ENCODE data around the gene ACSBG1. TPM values are rescaled to one million over a fixed set of nuclear protein-coding genes. Genes with fewer than 3 reads are reported as not detected.

ACSBG1 gene
- total RNA-seq, 1 donor from 2014 or later, result not detected

DNA sequence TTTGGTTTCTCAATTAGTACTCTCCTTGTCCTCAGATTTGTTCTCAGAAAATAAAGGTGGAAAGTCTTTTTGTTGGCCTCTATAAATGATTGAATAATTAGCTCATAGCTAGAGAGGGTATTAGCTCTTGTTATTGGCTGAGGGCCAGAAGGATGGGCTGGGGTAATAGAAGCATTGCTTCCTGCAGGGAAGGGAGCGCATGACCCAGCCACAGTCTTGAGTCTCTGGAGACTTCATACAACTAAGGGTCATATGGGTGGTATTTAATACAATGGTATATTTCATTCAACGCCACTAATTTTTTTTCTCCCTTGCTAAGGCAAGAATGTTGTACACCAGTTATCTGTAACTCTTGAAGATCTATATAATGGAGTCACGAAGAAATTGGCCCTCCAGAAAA lies 38.4 kb upstream of the ACSBG1 start:
- no peak for DNase-seq (ENCODE audit: low read depth)
- Histone ChIP-seq H3K4me3 (ENCODE audit: low read depth, low read length) (no peak overlapping the region), H3K27me3 (ENCODE audit: control insufficient read depth, insufficient read depth, low read length) (no peaks in the 10 kb centered on the region), H3K36me3 (ENCODE audit: control insufficient read depth, insufficient read depth, low read length) (peaks cover 5% of the 10 kb centered on the region)
- TF ChIP-seq, protein P1, sequence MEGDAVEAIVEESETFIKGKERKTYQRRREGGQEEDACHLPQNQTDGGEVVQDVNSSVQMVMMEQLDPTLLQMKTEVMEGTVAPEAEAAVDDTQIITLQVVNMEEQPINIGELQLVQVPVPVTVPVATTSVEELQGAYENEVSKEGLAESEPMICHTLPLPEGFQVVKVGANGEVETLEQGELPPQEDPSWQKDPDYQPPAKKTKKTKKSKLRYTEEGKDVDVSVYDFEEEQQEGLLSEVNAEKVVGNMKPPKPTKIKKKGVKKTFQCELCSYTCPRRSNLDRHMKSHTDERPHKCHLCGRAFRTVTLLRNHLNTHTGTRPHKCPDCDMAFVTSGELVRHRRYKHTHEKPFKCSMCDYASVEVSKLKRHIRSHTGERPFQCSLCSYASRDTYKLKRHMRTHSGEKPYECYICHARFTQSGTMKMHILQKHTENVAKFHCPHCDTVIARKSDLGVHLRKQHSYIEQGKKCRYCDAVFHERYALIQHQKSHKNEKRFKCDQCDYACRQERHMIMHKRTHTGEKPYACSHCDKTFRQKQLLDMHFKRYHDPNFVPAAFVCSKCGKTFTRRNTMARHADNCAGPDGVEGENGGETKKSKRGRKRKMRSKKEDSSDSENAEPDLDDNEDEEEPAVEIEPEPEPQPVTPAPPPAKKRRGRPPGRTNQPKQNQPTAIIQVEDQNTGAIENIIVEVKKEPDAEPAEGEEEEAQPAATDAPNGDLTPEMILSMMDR (IDR thresholded peaks at IDR 0.05; ENCODE audit: insufficient read depth, low read length, severe bottlenecking), result no peak
- FAIRE-seq, result no peak

DNA sequence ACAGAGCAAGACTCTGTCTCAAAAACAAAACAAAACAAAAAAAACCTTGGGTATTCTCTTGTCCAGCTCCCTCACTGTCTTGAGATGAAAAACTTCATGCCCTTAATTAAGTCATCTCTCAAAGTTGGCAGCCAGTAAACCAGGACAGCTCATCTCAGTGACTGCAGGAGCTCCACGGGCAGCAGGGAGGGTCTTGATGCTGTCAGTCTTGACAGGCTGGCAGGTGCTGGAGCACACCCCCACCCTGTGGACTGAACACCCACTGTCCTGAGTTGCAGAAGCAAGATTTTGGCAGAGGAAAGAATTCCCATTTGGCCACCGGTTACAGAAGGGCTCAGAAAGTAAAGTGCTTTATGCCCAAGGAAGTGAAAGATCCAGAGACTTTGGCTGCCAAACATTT lies 38.0 kb upstream of the ACSBG1 start:
- Histone ChIP-seq H3K27me3 (ENCODE audit: control insufficient read depth, insufficient read depth, low read length) (no peaks in the 10 kb centered on the region), H3K4me3 (ENCODE audit: low read depth, low read length) (no peak overlapping the region), H3K36me3 (ENCODE audit: control insufficient read depth, insufficient read depth, low read length) (peaks cover 5% of the 10 kb centered on the region)
- FAIRE-seq (no peak), DNase-seq (ENCODE audit: low read depth) (no peak)
- TF ChIP-seq, protein P1 (IDR thresholded peaks at IDR 0.05; ENCODE audit: insufficient read depth, low read length, severe bottlenecking), result no peak

DNA sequence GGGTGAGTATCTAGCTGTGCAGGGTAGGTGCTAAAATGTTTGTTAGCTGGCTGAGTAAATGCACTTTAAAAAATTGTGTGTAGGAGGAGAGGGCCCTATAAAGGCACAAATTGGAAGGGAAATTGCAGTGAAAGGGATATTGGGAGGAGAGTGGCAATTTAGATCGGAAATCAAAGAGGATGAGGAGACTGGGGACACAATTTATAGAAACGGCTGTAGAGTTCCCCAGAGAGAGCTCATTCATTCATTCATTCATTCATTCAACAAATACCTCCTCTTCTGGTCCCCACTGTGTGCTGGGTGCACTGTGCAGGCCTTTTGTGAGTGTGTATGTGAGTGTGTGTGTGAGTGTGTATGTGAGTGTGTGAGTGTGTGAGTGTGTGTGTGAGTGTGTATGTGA lies 32.4 kb upstream of the ACSBG1 start:
- FAIRE-seq (no peak), DNase-seq (ENCODE audit: low read depth) (no peak)
- TF ChIP-seq, protein P1 (IDR thresholded peaks at IDR 0.05; ENCODE audit: insufficient read depth, low read length, severe bottlenecking), result no peak
- no peak overlapping the region for H3K4me3 ChIP-seq (ENCODE audit: low read depth, low read length)
- H3K27me3 ChIP-seq (ENCODE audit: control insufficient read depth, insufficient read depth, low read length), result no peaks in the 10 kb centered on the region
- peaks cover 2% of the 10 kb centered on the region for H3K36me3 ChIP-seq (ENCODE audit: control insufficient read depth, insufficient read depth, low read length)

DNA sequence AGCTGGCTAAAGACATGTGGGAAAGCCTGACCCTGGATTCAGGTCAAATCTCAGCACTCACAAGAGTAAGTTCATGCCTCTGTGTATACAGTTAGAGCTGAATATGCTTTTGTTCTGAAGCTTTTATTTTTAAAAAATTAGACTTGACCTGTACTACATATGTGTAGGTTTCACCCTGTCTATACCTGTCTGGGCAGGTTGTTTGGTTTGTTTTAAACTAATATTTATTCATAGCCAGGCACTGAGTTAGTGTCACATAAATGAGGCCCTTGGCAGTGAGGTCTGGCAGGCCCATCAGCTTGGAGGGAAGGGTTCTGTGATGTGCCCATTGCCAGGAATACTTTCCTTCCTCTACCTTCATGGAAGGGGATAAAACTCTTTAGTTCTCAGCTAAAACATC lies 31.9 kb upstream of the ACSBG1 start:
- Histone ChIP-seq H3K36me3 (ENCODE audit: control insufficient read depth, insufficient read depth, low read length) (peaks cover 1% of the 10 kb centered on the region), H3K27me3 (ENCODE audit: control insufficient read depth, insufficient read depth, low read length) (no peaks in the 10 kb centered on the region), H3K4me3 (ENCODE audit: low read depth, low read length) (no peak overlapping the region)
- TF ChIP-seq, protein P1 (IDR thresholded peaks at IDR 0.05; ENCODE audit: insufficient read depth, low read length, severe bottlenecking), result no peak
- FAIRE-seq, result no peak
- DNase-seq (ENCODE audit: low read depth), result peak; percentile 79

DNA sequence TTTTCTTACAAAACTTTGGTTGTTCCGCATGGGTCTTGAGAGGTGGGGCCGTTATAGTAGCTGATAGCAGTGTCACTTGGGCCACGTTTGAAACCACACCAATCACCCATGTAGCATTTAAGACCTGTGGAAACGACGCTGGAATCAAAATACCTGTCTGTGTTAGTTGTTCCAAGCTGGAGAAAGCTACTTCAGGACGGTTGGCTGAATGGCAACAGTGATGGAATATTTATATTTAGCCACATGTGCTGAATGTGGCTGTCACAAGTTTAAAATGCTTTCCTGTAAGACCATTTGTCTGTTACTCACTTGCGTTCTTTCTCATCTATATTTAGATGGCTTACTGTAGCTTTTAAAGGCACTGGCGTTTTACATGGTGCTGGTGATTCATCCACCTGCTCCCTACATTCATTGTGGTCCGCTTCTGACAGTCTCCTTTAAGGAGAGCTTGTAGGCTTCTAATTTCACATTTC lies 31.4 kb upstream of the ACSBG1 start:
- DNase-seq (ENCODE audit: low read depth) (peak; percentile 93), FAIRE-seq (no peak)
- H3K27me3 ChIP-seq (ENCODE audit: control insufficient read depth, insufficient read depth, low read length), result no peaks in the 10 kb centered on the region
- no peak overlapping the region for H3K4me3 ChIP-seq (ENCODE audit: low read depth, low read length)
- no peaks in the 10 kb centered on the region for H3K36me3 ChIP-seq (ENCODE audit: control insufficient read depth, insufficient read depth, low read length)
- TF ChIP-seq, protein P1 (IDR thresholded peaks at IDR 0.05; ENCODE audit: insufficient read depth, low read length, severe bottlenecking), result no peak

DNA sequence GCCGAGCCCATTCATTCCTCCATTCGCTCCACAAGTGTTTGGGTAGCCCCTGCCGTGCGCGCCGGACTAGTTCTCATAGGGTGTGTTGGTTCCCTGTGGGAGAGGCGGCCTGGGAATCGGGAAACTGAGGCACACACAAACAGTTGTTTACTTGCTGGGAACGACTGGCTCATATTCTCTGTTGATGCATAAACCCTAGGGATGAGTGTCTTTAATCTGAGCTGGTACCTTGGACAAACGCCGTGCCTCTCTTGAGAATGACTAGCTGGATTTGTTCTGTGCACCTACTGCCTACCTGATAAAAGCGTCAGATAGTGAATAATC lies 30.7 kb upstream of the ACSBG1 start:
- peak overlapping the region; percentile 54 for H3K4me3 ChIP-seq (ENCODE audit: low read depth, low read length)
- TF ChIP-seq, protein P1 (IDR thresholded peaks at IDR 0.05; ENCODE audit: insufficient read depth, low read length, severe bottlenecking), result no peak
- FAIRE-seq, result no peak
- H3K36me3 ChIP-seq (ENCODE audit: control insufficient read depth, insufficient read depth, low read length), result no peaks in the 10 kb centered on the region
- DNase-seq (ENCODE audit: low read depth), result no peak
- H3K27me3 ChIP-seq (ENCODE audit: control insufficient read depth, insufficient read depth, low read length), result no peaks in the 10 kb centered on the region

All from bronchial epithelial cell (primary cell).